ENCODE results near the gene UBE2C.
"Not testable (repeated sequence)": the region's sequence is repeated elsewhere in the genome, so short reads cannot be mapped to it uniquely, and the experiment has no call there.

The UBE2C gene

DNA sequence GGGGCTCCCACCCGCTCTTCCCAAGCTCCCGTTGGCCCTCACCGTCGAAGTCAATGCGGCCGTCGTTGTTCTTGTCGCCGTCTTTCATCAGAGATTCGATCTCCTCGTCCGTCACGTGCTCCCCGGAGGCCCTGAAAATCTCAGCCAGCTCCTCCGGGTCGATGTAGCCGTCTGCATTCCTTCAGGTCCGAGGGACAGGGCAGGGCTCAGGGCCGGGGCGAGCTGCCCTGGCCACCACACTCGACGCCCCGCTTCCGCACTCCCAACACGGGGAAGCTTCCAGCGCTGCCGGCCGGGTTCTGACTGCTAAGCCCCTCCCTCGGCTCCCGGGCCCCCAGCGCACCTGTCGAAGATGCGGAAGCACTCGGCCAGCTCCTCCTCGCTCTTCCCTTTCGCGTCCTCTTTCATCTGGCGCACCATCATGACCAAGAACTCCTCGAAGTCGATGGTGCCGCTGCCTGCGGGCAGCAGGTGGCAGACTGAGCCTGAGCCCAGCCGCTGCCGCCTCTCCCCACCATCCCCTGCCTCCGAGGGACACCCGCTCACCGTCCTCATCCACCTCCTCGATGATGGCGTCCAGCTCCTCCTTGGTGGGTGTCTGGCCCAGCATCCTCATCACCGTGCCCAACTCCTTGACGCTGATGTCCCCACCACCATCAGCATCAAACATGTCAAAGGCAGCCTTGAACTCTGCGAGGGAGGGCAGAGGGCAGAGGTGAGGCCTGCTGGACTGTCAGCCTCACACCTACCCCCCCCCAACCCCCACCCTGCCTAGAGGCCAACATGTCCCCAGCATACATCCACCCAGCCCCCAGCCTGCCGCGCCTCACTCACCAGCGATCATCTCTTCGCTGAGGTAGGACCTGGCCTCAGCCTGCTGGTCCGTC is 11.7 kb downstream of the UBE2C start:
- DNase-seq (ENCODE audit: low read depth), result no peak
- TF ChIP-seq, protein P1, sequence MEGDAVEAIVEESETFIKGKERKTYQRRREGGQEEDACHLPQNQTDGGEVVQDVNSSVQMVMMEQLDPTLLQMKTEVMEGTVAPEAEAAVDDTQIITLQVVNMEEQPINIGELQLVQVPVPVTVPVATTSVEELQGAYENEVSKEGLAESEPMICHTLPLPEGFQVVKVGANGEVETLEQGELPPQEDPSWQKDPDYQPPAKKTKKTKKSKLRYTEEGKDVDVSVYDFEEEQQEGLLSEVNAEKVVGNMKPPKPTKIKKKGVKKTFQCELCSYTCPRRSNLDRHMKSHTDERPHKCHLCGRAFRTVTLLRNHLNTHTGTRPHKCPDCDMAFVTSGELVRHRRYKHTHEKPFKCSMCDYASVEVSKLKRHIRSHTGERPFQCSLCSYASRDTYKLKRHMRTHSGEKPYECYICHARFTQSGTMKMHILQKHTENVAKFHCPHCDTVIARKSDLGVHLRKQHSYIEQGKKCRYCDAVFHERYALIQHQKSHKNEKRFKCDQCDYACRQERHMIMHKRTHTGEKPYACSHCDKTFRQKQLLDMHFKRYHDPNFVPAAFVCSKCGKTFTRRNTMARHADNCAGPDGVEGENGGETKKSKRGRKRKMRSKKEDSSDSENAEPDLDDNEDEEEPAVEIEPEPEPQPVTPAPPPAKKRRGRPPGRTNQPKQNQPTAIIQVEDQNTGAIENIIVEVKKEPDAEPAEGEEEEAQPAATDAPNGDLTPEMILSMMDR (IDR thresholded peaks at IDR 0.05; ENCODE audit: low read depth, low read length, missing control alignments), result peak; percentile 54
- H3K4me3 ChIP-seq (ENCODE audit: low read depth, low read length), result peak overlapping the region; percentile 23

DNA sequence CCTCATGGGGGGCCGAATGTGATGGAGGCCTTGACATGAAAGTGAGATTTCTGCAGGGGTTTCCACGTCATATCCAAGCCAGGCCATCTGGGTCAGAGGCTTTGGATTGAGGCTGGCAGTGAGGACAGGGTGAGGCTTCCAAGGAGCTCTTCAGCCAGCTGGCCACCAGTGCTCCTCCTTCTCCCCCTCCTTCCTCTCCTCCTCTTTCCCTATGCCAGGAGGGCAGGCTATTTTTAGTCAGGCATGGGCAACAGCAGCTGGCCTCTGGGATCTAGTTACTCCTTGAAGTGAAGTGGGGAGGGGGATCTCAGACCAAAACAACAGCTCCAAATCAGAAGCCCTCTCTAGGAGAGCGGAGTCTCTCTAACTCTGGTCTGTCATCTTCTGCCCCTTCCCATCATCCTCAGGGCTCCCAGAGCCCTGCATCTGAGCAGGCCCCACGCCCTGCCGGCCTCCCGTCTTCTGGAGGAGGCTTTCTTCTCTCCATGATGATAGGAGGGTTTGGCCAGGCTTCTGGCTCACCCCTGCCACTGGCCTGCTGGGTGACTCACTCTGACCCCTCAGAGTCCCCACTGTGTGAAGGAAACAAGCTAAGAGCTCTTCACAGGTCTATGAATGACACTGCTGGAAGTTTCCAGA is 14.1 kb downstream of the UBE2C start:
- no peak overlapping the region for H3K4me3 ChIP-seq (ENCODE audit: low read depth, low read length)
- TF ChIP-seq, protein P1 (IDR thresholded peaks at IDR 0.05; ENCODE audit: low read depth, low read length, missing control alignments), result no peak
- no peak for DNase-seq (ENCODE audit: low read depth)

DNA sequence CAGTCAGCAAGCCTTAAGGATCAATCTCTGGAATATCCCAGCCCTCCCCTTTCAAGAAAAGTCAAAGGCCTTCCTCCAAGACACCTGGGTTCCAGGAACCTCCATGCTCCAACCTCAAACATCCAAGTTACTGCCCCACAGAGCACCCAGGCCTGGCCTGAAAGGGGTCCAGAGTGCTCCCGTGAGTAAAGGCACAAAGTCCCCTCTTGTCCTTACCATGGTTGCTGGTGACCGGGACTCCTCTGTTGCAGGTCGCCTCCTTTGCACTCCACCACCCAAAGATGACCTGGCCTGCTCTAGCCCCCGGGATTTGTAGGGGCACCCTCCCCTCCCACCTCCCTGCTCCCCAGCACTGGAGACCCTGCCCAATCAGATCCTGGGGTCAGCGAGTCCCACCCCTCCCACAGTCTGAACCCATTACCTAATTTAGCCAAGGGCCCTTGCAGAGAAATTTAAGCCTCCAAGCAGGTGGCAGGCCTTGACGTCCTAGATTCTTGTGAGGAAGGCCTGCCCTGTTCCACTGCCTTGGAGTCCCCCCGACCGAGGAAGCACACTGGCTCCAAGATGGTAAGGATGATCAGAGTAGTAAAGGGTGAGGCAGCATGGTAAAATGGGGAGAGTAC is 14.7 kb downstream of the UBE2C start, which contains the start of gene TNNC2:
Gene TNNC2 (minus strand): TSS at position 283 of the 623 bp plus-strand sequence. CDS start 64 bp downstream, at position 219.
- H3K4me3 ChIP-seq (ENCODE audit: low read depth, low read length), result no peak within 1 kb of the TSS
- DNase-seq (ENCODE audit: low read depth), result no peak
- TF ChIP-seq, protein P1 (IDR thresholded peaks at IDR 0.05; ENCODE audit: low read depth, low read length, missing control alignments), result no peak

DNA sequence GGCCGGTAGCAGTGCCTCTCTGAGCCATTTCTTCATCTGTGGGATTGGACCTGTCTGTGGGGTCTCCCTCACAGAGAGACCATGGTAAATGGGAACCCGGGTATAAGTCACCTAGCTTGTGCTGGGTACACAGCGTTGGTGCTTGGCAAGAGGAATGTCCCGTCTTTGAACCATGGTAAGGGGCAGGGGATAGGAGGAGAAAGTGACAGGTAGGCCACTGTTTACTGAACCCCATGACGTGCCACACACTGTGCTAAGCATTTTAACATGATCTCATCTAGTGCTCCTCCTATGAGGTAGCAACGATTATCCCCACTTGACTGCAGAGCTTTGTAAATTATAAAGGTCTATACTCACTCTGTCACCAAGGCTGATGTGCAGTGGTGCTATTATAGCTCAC is 15.3 kb downstream of the UBE2C start:
- TF ChIP-seq, protein P1 (IDR thresholded peaks at IDR 0.05; ENCODE audit: low read depth, low read length, missing control alignments), result no peak
- no peak for DNase-seq (ENCODE audit: low read depth)
- H3K4me3 ChIP-seq (ENCODE audit: low read depth, low read length), result no peak overlapping the region

DNA sequence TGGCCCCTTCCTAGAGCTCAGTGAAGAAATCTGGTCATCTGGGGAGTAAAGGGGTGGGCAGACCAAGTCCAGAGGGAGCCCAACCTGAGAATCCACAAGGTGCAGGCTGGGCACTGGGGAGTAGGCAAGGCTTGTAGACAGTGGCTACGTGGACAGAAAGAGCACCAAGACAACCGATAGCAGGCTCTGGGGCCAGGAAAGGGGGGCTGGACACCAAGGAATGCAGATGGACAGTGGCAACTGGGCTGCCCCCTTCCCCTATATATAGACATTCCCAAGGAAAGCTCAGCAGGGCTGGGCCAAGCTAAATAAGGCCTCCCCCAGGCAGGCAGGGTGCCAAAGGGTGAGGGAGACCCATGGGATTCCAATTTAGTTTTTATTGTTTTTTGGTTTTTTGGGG is 16.1 kb downstream of the UBE2C start:
- no peak for DNase-seq (ENCODE audit: low read depth)
- TF ChIP-seq, protein P1 (IDR thresholded peaks at IDR 0.05; ENCODE audit: low read depth, low read length, missing control alignments), result no peak

DNA sequence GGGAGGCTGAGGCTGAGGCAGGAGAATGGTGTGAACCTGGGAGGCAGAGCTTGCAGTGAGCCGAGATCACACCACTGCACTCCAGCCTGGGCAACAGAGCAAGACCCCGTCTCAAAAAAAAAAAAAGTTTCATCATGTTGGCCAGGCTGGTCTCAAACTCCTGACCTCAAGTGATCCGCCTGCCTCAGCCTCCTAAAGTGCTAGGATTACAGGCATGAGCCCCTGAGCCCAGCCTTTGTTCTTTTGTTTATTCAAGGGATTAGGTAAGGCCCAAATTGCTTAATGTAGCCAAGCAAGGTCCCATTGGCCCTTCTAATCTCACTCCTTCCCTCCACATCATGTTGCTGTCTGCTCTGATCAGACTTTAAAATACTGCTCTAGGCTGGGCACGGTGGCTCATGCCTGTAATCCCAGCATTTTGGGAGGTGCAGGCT is 17.2 kb downstream of the UBE2C start:
- not testable (repeated sequence) for DNase-seq (ENCODE audit: low read depth); H3K4me3 ChIP-seq (ENCODE audit: low read depth, low read length)

More for the DNA sequence above, 16.1 kb downstream of the UBE2C start:
- H3K4me3 ChIP-seq (ENCODE audit: low read depth, low read length), result no peak overlapping the region

DNA sequence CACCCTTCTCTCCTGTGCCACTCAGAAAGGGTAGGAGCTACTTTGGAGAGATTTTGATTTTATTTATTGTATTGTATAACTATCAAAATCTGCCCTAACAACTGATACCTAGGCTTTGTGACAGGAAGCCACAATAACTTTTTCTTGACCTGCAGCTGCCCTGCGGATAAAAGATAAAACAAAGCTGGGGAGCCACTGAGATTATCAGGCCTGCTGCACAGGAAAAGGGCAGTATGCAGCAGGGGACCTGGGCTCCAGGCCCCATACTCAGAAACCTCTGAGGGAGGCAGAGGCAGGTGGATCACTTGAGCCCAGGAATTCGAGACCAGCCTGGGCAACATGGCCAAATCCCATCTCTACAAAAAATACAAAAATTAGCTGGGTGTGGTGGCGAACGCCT is 20.2 kb downstream of the UBE2C start:
- TF ChIP-seq, protein P1 (IDR thresholded peaks at IDR 0.05; ENCODE audit: low read depth, low read length, missing control alignments), result no peak
- DNase-seq (ENCODE audit: low read depth), result no peak
- H3K4me3 ChIP-seq (ENCODE audit: low read depth, low read length), result no peak overlapping the region

Data from GM12864 (cell line).